ENCODE measurements around the gene DBF4B. TPM values are rescaled to one million over a fixed set of nuclear protein-coding genes. Genes with fewer than 3 reads are reported as not detected.

DBF4B gene
- total and polyA plus RNA-seq, 2 of the 13 experiments (the other 11 are each of a cell fraction or from before 2014, with no cell fraction given) = 11.7 to 13.2 TPM

DNA sequence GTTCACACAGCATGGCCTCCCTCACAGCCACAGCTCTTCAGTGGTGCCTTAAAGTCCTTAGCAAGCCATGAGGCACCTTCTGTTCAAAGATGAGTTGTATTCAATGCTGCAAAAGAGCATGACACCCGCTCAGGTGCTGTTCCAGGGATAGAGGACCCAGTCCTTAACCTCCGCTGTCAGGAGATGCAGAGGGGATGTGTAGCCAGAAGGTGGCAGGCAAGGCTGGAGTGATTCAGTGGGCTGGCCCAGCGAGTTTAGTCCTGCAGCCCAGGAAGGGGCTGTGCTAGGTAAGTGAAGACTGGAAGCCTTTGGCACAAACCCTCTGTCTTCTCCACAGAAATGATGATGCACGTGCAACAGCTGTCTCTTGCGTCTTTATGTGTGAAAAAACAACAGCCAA is 25.3 kb downstream of the DBF4B start (continued):
- TF ChIP-seq, protein P1, sequence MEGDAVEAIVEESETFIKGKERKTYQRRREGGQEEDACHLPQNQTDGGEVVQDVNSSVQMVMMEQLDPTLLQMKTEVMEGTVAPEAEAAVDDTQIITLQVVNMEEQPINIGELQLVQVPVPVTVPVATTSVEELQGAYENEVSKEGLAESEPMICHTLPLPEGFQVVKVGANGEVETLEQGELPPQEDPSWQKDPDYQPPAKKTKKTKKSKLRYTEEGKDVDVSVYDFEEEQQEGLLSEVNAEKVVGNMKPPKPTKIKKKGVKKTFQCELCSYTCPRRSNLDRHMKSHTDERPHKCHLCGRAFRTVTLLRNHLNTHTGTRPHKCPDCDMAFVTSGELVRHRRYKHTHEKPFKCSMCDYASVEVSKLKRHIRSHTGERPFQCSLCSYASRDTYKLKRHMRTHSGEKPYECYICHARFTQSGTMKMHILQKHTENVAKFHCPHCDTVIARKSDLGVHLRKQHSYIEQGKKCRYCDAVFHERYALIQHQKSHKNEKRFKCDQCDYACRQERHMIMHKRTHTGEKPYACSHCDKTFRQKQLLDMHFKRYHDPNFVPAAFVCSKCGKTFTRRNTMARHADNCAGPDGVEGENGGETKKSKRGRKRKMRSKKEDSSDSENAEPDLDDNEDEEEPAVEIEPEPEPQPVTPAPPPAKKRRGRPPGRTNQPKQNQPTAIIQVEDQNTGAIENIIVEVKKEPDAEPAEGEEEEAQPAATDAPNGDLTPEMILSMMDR (CRISPR knock-in tag; IDR thresholded peaks at IDR 0.05) = peak; percentile 76
- TF ChIP-seq SRSF1 (optimal IDR thresholded peaks at IDR 0.05; ENCODE audit: low read depth, low read length) (no peak), RARA (CRISPR knock-in tag; IDR thresholded peaks at IDR 0.05) (no peak), TOE1 (CRISPR knock-in tag; IDR thresholded peaks at IDR 0.05) (no peak), RAD21 (CRISPR knock-in tag; IDR thresholded peaks at IDR 0.05) (peak; percentile 35; the same call in 1 of the 2 replicates), ZSCAN30 (CRISPR knock-in tag; IDR thresholded peaks at IDR 0.05) (no peak), ZNF670 (CRISPR knock-in tag; IDR thresholded peaks at IDR 0.05; ENCODE audit: borderline replicate concordance) (no peak), HOXA3 (CRISPR knock-in tag; IDR thresholded peaks at IDR 0.05) (0 out of 2 replicates have a peak, but pooled peaks have one; percentile 7), THYN1 (CRISPR knock-in tag; IDR thresholded peaks at IDR 0.05; ENCODE audit: borderline replicate concordance, low read depth) (no peak), ELF1 (CRISPR knock-in tag; IDR thresholded peaks at IDR 0.05) (no peak), CHCHD3 (CRISPR knock-in tag; IDR thresholded peaks at IDR 0.05) (no peak), TEAD3 (CRISPR knock-in tag; optimal IDR thresholded peaks at IDR 0.05; ENCODE audit: borderline replicate concordance) (peak; percentile 29), FOXP1 (IDR thresholded peaks at IDR 0.05) (no peak), FOXP1 (CRISPR knock-in tag; IDR thresholded peaks at IDR 0.05) (no peak), TCF7L2 (IDR thresholded peaks at IDR 0.05; ENCODE audit: low read depth, low read length) (no peak), FOXO1 (CRISPR knock-in tag; IDR thresholded peaks at IDR 0.05) (no peak), ZNF614 (CRISPR knock-in tag; IDR thresholded peaks at IDR 0.05; ENCODE audit: borderline replicate concordance) (no peak), STAG1 (CRISPR knock-in tag; IDR thresholded peaks at IDR 0.05) (peak; percentile 74), POGZ (CRISPR knock-in tag; IDR thresholded peaks at IDR 0.05) (no peak), IKZF1 (IDR thresholded peaks at IDR 0.05) (no peak)
- TF ChIP-seq, protein P2, sequence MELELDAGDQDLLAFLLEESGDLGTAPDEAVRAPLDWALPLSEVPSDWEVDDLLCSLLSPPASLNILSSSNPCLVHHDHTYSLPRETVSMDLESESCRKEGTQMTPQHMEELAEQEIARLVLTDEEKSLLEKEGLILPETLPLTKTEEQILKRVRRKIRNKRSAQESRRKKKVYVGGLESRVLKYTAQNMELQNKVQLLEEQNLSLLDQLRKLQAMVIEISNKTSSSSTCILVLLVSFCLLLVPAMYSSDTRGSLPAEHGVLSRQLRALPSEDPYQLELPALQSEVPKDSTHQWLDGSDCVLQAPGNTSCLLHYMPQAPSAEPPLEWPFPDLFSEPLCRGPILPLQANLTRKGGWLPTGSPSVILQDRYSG (CRISPR knock-in tag; IDR thresholded peaks at IDR 0.05) = no peak
- TF ChIP-seq, protein P3, sequence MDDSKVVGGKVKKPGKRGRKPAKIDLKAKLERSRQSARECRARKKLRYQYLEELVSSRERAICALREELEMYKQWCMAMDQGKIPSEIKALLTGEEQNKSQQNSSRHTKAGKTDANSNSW (CRISPR knock-in tag; IDR thresholded peaks at IDR 0.05; ENCODE audit: borderline replicate concordance) = no peak
- TF ChIP-seq, protein P4, sequence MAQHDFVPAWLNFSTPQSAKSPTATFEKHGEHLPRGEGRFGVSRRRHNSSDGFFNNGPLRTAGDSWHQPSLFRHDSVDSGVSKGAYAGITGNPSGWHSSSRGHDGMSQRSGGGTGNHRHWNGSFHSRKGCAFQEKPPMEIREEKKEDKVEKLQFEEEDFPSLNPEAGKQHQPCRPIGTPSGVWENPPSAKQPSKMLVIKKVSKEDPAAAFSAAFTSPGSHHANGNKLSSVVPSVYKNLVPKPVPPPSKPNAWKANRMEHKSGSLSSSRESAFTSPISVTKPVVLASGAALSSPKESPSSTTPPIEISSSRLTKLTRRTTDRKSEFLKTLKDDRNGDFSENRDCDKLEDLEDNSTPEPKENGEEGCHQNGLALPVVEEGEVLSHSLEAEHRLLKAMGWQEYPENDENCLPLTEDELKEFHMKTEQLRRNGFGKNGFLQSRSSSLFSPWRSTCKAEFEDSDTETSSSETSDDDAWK (CRISPR knock-in tag; IDR thresholded peaks at IDR 0.05) = no peak
- TF ChIP-seq, protein P5, sequence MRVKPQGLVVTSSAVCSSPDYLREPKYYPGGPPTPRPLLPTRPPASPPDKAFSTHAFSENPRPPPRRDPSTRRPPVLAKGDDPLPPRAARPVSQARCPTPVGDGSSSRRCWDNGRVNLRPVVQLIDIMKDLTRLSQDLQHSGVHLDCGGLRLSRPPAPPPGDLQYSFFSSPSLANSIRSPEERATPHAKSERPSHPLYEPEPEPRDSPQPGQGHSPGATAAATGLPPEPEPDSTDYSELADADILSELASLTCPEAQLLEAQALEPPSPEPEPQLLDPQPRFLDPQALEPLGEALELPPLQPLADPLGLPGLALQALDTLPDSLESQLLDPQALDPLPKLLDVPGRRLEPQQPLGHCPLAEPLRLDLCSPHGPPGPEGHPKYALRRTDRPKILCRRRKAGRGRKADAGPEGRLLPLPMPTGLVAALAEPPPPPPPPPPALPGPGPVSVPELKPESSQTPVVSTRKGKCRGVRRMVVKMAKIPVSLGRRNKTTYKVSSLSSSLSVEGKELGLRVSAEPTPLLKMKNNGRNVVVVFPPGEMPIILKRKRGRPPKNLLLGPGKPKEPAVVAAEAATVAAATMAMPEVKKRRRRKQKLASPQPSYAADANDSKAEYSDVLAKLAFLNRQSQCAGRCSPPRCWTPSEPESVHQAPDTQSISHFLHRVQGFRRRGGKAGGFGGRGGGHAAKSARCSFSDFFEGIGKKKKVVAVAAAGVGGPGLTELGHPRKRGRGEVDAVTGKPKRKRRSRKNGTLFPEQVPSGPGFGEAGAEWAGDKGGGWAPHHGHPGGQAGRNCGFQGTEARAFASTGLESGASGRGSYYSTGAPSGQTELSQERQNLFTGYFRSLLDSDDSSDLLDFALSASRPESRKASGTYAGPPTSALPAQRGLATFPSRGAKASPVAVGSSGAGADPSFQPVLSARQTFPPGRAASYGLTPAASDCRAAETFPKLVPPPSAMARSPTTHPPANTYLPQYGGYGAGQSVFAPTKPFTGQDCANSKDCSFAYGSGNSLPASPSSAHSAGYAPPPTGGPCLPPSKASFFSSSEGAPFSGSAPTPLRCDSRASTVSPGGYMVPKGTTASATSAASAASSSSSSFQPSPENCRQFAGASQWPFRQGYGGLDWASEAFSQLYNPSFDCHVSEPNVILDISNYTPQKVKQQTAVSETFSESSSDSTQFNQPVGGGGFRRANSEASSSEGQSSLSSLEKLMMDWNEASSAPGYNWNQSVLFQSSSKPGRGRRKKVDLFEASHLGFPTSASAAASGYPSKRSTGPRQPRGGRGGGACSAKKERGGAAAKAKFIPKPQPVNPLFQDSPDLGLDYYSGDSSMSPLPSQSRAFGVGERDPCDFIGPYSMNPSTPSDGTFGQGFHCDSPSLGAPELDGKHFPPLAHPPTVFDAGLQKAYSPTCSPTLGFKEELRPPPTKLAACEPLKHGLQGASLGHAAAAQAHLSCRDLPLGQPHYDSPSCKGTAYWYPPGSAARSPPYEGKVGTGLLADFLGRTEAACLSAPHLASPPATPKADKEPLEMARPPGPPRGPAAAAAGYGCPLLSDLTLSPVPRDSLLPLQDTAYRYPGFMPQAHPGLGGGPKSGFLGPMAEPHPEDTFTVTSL (CRISPR knock-in tag; IDR thresholded peaks at IDR 0.05; ENCODE audit: borderline replicate concordance) = no peak

Measured in HepG2 (cell line).